Non-pigmented ciliary epithelial cell (primary cell): ENCODE data around the gene SIPA1.
"Not testable (repeated sequence)": the region's sequence is repeated elsewhere in the genome, so short reads cannot be mapped to it uniquely, and the experiment has no call there.

ENCODE experiments used
- DNase-seq: peaks from one replicate; pipeline ENCODE4 v3.0.0-alpha.2; 2010; ENCODE audit warnings: low read depth

Gene SIPA1

GRCh38 chr11:65623177-65623576 is 14.7 kb upstream of the SIPA1 start:
- DNase-seq, result no peak

GRCh38 chr11:65623852-65624616 is 13.9 kb upstream of the SIPA1 start:
- DNase-seq, result no peak

GRCh38 chr11:65624931-65625627 is 12.8 kb upstream of the SIPA1 start:
- DNase-seq, result no peak

- DNase-seq, result no peak
Measured at GRCh38 chr11:65625628-65626342, 12.1 kb upstream of the SIPA1 start.

- no peak for DNase-seq
Measured at GRCh38 chr11:65627202-65627601, 10.7 kb upstream of the SIPA1 start.

- DNase-seq, result no peak
Measured at GRCh38 chr11:65629579-65629978, 8.3 kb upstream of the SIPA1 start.

- DNase-seq, result no peak
Measured at GRCh38 chr11:65630215-65630614, 7.7 kb upstream of the SIPA1 start.

- no peak for DNase-seq
Measured at GRCh38 chr11:65633390-65634108, 4.4 kb upstream of the SIPA1 start.

- DNase-seq, result no peak
Measured at GRCh38 chr11:65634109-65634436, 3.8 kb upstream of the SIPA1 start.

GRCh38 chr11:65634440-65634839 is 3.5 kb upstream of the SIPA1 start:
- no peak for DNase-seq

GRCh38 chr11:65634905-65635731 is 2.8 kb upstream of the SIPA1 start:
- no peak for DNase-seq

- no peak for DNase-seq
Measured at GRCh38 chr11:65636108-65637031, 1.5 kb upstream of the SIPA1 start.

GRCh38 chr11:65637032-65637557 is 806 bp upstream of the SIPA1 start:
- no peak for DNase-seq

GRCh38 chr11:65639228-65639597 is 1.3 kb downstream of the SIPA1 start:
- not testable (repeated sequence) for DNase-seq

- no peak for DNase-seq
Measured at GRCh38 chr11:65639623-65640482, 2.0 kb downstream of the SIPA1 start.

- DNase-seq, result no peak
Measured at GRCh38 chr11:65640483-65641296, 2.8 kb downstream of the SIPA1 start.

GRCh38 chr11:65641297-65642013 is 3.6 kb downstream of the SIPA1 start:
- DNase-seq, result no peak
